GM21529 (cell line): ENCODE results near the gene MARCO.
"Not testable (repeated sequence)": the region's sequence is repeated elsewhere in the genome, so short reads cannot be mapped to it uniquely, and the experiment has no call there.

Experiments
- ATAC-seq: cut with Tn5 transposase; IDR thresholded peaks from one replicate; pipeline ENCODE4 v1.9.1; 2021; ENCODE audit not compliant: unreplicated experiment

Gene MARCO

GRCh38 chr2:118974103-118974993 is 32.4 kb downstream of the MARCO start:
- no peak for ATAC-seq

GRCh38 chr2:118975133-118975532 is 33.1 kb downstream of the MARCO start:
- no peak for ATAC-seq

- ATAC-seq = no peak
Measured at GRCh38 chr2:118978064-118978463, 36.1 kb downstream of the MARCO start.

- ATAC-seq = no peak
Measured at GRCh38 chr2:118979152-118979861, 37.3 kb downstream of the MARCO start.

- no peak for ATAC-seq
Measured at GRCh38 chr2:118980022-118980421, 38.0 kb downstream of the MARCO start.

GRCh38 chr2:118980573-118980972 is 38.6 kb downstream of the MARCO start:
- no peak for ATAC-seq

- ATAC-seq = no peak
Measured at GRCh38 chr2:118981632-118982031, 39.6 kb downstream of the MARCO start.

- ATAC-seq = no peak
Measured at GRCh38 chr2:118982039-118982438, 40.0 kb downstream of the MARCO start.

- ATAC-seq = no peak
Measured at GRCh38 chr2:118983133-118983532, 41.1 kb downstream of the MARCO start.

GRCh38 chr2:118983915-118984314 is 41.9 kb downstream of the MARCO start:
- ATAC-seq = no peak

GRCh38 chr2:118986738-118987137 is 44.7 kb downstream of the MARCO start:
- peak; percentile 62 for ATAC-seq

GRCh38 chr2:118987886-118988285 is 45.9 kb downstream of the MARCO start:
- peak; percentile 36 for ATAC-seq

GRCh38 chr2:118988706-118989105 is 46.7 kb downstream of the MARCO start:
- no peak for ATAC-seq

- ATAC-seq = peak; percentile 61
Measured at GRCh38 chr2:118989481-118989880, 47.5 kb downstream of the MARCO start.

GRCh38 chr2:118990757-118991545 is 49.0 kb downstream of the MARCO start:
- ATAC-seq = no peak

GRCh38 chr2:118991554-118991953 is 49.6 kb downstream of the MARCO start:
- no peak for ATAC-seq

- ATAC-seq = no peak
Measured at GRCh38 chr2:118992740-118993391, 50.9 kb downstream of the MARCO start.

- no peak for ATAC-seq
Measured at GRCh38 chr2:118993392-118993752, 51.4 kb downstream of the MARCO start.

GRCh38 chr2:118994172-118994700 is 52.2 kb downstream of the MARCO start:
- ATAC-seq = no peak

- ATAC-seq = no peak
Measured at GRCh38 chr2:118994778-118995177, 52.8 kb downstream of the MARCO start.

GRCh38 chr2:119003856-119004255 is 61.9 kb downstream of the MARCO start:
- not testable (repeated sequence) for ATAC-seq
